Breast epithelium (tissue), 4 donors: ENCODE measurements around the gene TAGAP. TPM values are rescaled to one million over a fixed set of nuclear protein-coding genes. Genes with fewer than 3 reads are reported as not detected.
A peak's percentile ranks its signal among the peaks of the same experiment; 100 is the strongest.

Experiments used
- DNase-seq, 2 donors: peaks; one replicate each; pipeline ENCODE4 v3.0.0-alpha.2; 2019; ENCODE audit warnings: low spot score in 2 of 2
- H3K27ac ChIP-seq, 2 donors: fragments of 200-600 bp; sonication (generic) in 1 of 2; one replicate each; pipeline ENCODE4 v1.5.1; 2016 to 2019; ENCODE audit warnings: mild to moderate bottlenecking in 1 of 2
- H3K27me3 ChIP-seq, 2 donors: fragments of 200-600 bp; sonication (generic) in 1 of 2; one replicate each; pipeline versions ENCODE4 v1.5.1 to v1.6.0; 2017 to 2019; ENCODE audit warnings: control low read depth in 1 of 2, mild to moderate bottlenecking in 1 of 2
- H3K36me3 ChIP-seq: fragments of 200-600 bp; one replicate; pipeline ENCODE4 v1.5.1; 2019
- H3K4me1 ChIP-seq, 2 donors: fragments of 200-600 bp; sonication (generic); one replicate each; pipeline ENCODE4 v1.5.1; 2016 to 2019; ENCODE audit warnings: control low read depth in 1 of 2
- H3K4me3 ChIP-seq, 3 donors: fragments of 200-600 bp; sonication (generic); 1 replicate in 2 of 3; 2 replicates in 1 of 3; pipeline ENCODE4 v1.5.1; 2016 to 2019; ENCODE audit warnings: mild to moderate bottlenecking in 3 of 3, moderate library complexity in 2 of 3
- H3K9me3 ChIP-seq, 2 donors: fragments of 200-600 bp; sonication (generic) in 1 of 2; one replicate each; pipeline ENCODE4 v1.5.1; 2016 to 2019; ENCODE audit warnings: control low read depth in 1 of 2
- CTCF ChIP-seq, 3 donors: fragments of 450-650 bp; IDR thresholded peaks; one replicate each; pipeline ENCODE4 v1.5.1; 2016 to 2017; ENCODE audit warnings: antibody characterized with exemption in 3 of 3, mild to moderate bottlenecking in 3 of 3, moderate library complexity in 3 of 3
- POLR2A ChIP-seq: fragments of 450-650 bp; IDR thresholded peaks from one replicate; pipeline ENCODE4 v1.6.1; 2016; ENCODE audit warnings: antibody characterized with exemption, mild to moderate bottlenecking, moderate library complexity
- POLR2AphosphoS5 ChIP-seq, 3 donors: sonication (generic); formaldehyde crosslinking; IDR thresholded peaks; one replicate each; pipeline ENCODE4 v1.6.1; 2017; ENCODE audit warnings: antibody characterized with exemption in 3 of 3
- intact Hi-C: fragments of 100-400 bp; cut with DNase I; formaldehyde crosslinking; loops from one replicate; pipeline ENCODE4 v1.15.1; 2023; ENCODE audit warnings: low total_unique reads
- total RNA-seq, 3 donors: library from RNA; depleted of rRNA; stranded (reverse); fragments of >200 nt; gene quantifications; one replicate each; pipeline ENCODE4 v1.1.0, GENCODE V29; 2016

The TAGAP gene
- 1 to 10 TPM; 2.9 to 4.2 (median 4.1) TPM for total RNA-seq

- H3K36me3 ChIP-seq, result no peaks in the 10 kb centered on the region
- peak in 1 of 2 donors; percentile 48 for DNase-seq
- no peaks in the 10 kb centered on the region for H3K9me3 ChIP-seq
- intact Hi-C loops, result no loop called here
- peak within 1 kb of the TSS in 1 of 2 donors; percentile 46 for H3K27ac ChIP-seq
- no peak for TF ChIP-seq POLR2AphosphoS5 (IDR thresholded peaks at IDR 0.05)
- no peak for TF ChIP-seq CTCF (IDR thresholded peaks at IDR 0.05)
- no peak for TF ChIP-seq POLR2A
- no peaks in the 10 kb centered on the region for H3K27me3 ChIP-seq
- no peaks in the 10 kb centered on the region for H3K4me1 ChIP-seq
- H3K4me3 ChIP-seq, result peak within 1 kb of the TSS; percentile 23 to 49 (median 32)
Observed at GRCh38 chr6:159044899-159045727, at the start of gene TAGAP. TSS of gene TAGAP (minus strand) at chr6:159044991. CDS start at chr6:159044146, 845 bp downstream.

GRCh38 chr6:159093609-159094443, 49.0 kb upstream of the TAGAP start:
- Histone ChIP-seq H3K27me3 (no peaks in the 10 kb centered on the region), H3K36me3 (no peaks in the 10 kb centered on the region), H3K9me3 (no peaks in the 10 kb centered on the region), H3K4me1 (no peaks in the 10 kb centered on the region), H3K27ac (no peak overlapping the region), H3K4me3 (no peak overlapping the region)
- TF ChIP-seq POLR2A, result no peak
- no peak for TF ChIP-seq POLR2AphosphoS5 (IDR thresholded peaks at IDR 0.05)
- TF ChIP-seq CTCF (IDR thresholded peaks at IDR 0.05), result no peak
- intact Hi-C loops, result no loop called here
- DNase-seq, result no peak

GRCh38 chr6:159092631-159093030, 47.8 kb upstream of the TAGAP start:
- Histone ChIP-seq H3K27ac (peak overlapping the region in 1 of 2 donors; percentile 34), H3K4me3 (no peak overlapping the region)

GRCh38 chr6:159090530-159091480, 46.0 kb upstream of the TAGAP start:
- no peak overlapping the region for H3K27ac ChIP-seq
- DNase-seq, result no peak
- intact Hi-C loops, result no loop called here
- no peaks in the 10 kb centered on the region for H3K27me3 ChIP-seq
- no peaks in the 10 kb centered on the region for H3K4me1 ChIP-seq
- no peaks in the 10 kb centered on the region for H3K9me3 ChIP-seq
- TF ChIP-seq CTCF (IDR thresholded peaks at IDR 0.05) (no peak), POLR2AphosphoS5 (IDR thresholded peaks at IDR 0.05) (no peak), POLR2A (no peak)
- H3K36me3 ChIP-seq, result no peaks in the 10 kb centered on the region
- no peak overlapping the region for H3K4me3 ChIP-seq

More at GRCh38 chr6:159092631-159093030, 47.8 kb upstream of the TAGAP start:
- H3K27me3 ChIP-seq, result no peaks in the 10 kb centered on the region
- TF ChIP-seq POLR2A (no peak), POLR2AphosphoS5 (IDR thresholded peaks at IDR 0.05) (no peak), CTCF (IDR thresholded peaks at IDR 0.05) (no peak)
- no peak for DNase-seq
- H3K4me1 ChIP-seq, result no peaks in the 10 kb centered on the region
- H3K9me3 ChIP-seq, result no peaks in the 10 kb centered on the region
- intact Hi-C loops, result no loop called here
- H3K36me3 ChIP-seq, result no peaks in the 10 kb centered on the region
